ENCODE results near the gene SEC24C.
"Not testable (repeated sequence)": the region's sequence is repeated elsewhere in the genome, so short reads cannot be mapped to it uniquely, and the experiment has no call there.

The SEC24C gene

GRCh38 chr10:73743905-73744663, at the start of gene SEC24C:
Gene SEC24C, plus strand, starts transcription at chr10:73744372. Its CDS starts 2,461 bp downstream, at chr10:73746833.
- DNase-seq, result peak; percentile 97

GRCh38 chr10:73695302-73695701, 48.9 kb upstream of the SEC24C start:
- DNase-seq, result not testable (repeated sequence)

GRCh38 chr10:73697675-73698159, 46.5 kb upstream of the SEC24C start, which contains the start of gene AGAP5:
Gene AGAP5, minus strand, starts transcription at chr10:73698109. Its CDS starts 354 bp downstream, at chr10:73697755.
- DNase-seq, result not testable (repeated sequence)

- not testable (repeated sequence) for DNase-seq
These were observed 45.4 kb upstream of the SEC24C start for GRCh38 chr10:73698819-73699218.

- DNase-seq, result not testable (repeated sequence)
These were observed 40.2 kb upstream of the SEC24C start for GRCh38 chr10:73703924-73704323.

- DNase-seq, result not testable (repeated sequence)
These were observed 38.6 kb upstream of the SEC24C start for GRCh38 chr10:73705506-73706072.

- not testable (repeated sequence) for DNase-seq
These were observed 37.7 kb upstream of the SEC24C start for GRCh38 chr10:73706488-73706887.

GRCh38 chr10:73707628-73708027, 36.5 kb upstream of the SEC24C start:
- DNase-seq, result not testable (repeated sequence)

- not testable (repeated sequence) for DNase-seq
These were observed 36.0 kb upstream of the SEC24C start for GRCh38 chr10:73708122-73708521.

- not testable (repeated sequence) for DNase-seq
These were observed 32.5 kb upstream of the SEC24C start for GRCh38 chr10:73711683-73712082.

GRCh38 chr10:73713912-73714311, 30.3 kb upstream of the SEC24C start:
- DNase-seq, result not testable (repeated sequence)

- DNase-seq, result not testable (repeated sequence)
These were observed 29.7 kb upstream of the SEC24C start for GRCh38 chr10:73714483-73714882.

GRCh38 chr10:73715179-73716156, 28.7 kb upstream of the SEC24C start:
- DNase-seq, result not testable (repeated sequence)

GRCh38 chr10:73716251-73716650, 27.9 kb upstream of the SEC24C start:
- DNase-seq, result no peak

- no peak for DNase-seq
These were observed 26.6 kb upstream of the SEC24C start for GRCh38 chr10:73717556-73717955.

GRCh38 chr10:73720561-73720960, 23.6 kb upstream of the SEC24C start:
- not testable (repeated sequence) for DNase-seq

GRCh38 chr10:73723516-73723915, 20.7 kb upstream of the SEC24C start:
- DNase-seq, result no peak

- DNase-seq, result peak; percentile 58
These were observed 14.4 kb upstream of the SEC24C start for GRCh38 chr10:73729781-73730152.

- DNase-seq, result peak; percentile 96
These were observed 13.8 kb upstream of the SEC24C start for GRCh38 chr10:73730153-73730906.

- no peak for DNase-seq
These were observed 12.4 kb upstream of the SEC24C start for GRCh38 chr10:73731588-73732375.

GRCh38 chr10:73732426-73732825, 11.7 kb upstream of the SEC24C start:
- no peak for DNase-seq

Measured in activated CD4-positive, alpha-beta T cell treated with anti-CD3 and anti-CD28 coated beads, Interleukin-2, amount 50 U/mL, for 16 hours (primary cell).